Endometrium (tissue), 2 donors: ENCODE data around the gene TRABD.

Experiments
- FAIRE-seq: peaks from 2 replicates; lab custom pipeline; 2012; peaks lifted over from hg19 to GRCh38; lab: Jason Lieb, UNC
- donor health status: control.
- donor health status: control.

The TRABD gene

GRCh38 chr22:50219800-50220602 lies 34.3 kb downstream of the TRABD start:
- no peak for FAIRE-seq

DNA sequence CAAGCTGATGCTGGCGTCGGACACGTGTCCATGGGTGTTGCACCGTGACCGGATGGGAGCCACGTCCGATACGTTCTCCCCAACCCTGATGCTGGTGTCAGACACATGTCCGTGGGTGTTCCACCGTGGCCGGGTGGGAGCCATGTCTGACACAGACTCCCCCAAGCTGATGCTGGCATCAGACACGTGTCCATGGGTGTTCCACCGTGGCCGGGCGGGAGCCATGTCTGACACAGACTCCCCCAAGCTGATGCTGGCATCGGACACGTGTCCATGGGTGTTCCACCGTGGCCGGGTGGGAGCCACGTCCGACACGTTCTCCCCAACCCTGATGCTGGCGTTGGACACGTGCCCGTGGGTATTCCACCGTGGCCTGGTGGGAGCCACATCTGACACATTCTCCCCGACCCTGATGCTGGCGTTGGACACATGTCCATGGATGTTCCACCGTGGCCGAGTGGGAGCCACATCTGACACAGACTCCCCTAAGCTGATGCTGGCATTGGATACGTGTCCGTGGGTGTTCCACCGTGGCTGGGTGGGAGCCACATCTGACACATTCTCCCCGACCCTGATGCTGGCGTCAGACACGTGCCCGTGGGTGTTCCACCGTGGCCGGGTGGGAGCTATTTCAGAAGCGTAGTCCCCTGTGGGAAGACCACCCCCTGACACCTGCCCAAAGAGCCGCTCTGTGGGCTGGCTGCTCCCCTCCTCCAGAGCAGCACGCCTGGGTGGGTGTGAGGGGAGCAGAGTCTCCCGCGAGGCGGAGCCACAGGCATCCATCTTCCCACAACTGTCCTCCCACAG lies 35.1 kb downstream of the TRABD start:
- FAIRE-seq = no peak

- FAIRE-seq = no peak
Measured at GRCh38 chr22:50221410-50222300, 35.9 kb downstream of the TRABD start.

DNA sequence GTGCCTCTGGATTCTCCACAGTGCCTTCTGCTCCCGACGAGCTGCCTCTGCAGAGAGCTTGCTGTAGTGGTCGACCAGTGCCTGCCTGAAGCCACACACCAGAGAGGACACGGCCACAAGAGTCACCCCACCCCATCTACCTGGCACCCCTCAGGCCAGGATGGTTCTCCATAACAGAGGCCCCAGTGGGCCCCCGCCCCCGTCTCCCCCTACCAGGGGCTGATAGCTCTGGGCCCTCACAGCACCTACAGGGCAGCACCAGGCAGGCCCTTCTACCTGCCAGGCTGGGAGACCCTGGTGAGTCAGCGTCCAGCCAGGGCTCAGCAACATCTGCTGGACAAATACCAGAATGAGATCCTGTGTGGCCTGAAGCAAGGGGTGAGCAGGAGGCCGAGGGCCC lies 36.8 kb downstream of the TRABD start:
- no peak for FAIRE-seq

DNA sequence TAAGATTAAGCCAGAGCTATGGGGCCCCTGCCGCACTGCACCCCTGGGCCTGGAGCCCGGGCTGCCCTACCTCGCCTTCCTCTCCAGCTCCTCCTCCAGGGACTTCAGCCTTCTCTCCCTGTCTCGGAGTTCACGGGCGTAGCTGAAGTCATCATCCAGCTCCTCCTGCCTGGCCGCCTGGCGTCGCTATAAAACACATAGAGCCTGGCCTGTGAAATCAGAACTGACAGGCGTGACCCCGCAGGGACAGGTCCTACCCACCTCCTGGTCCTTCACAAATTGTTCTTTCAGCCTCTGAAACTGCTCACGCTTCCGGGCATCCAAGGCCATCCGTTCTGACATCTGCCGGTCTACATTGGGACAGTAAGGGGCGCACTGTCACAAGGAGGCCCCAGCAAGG lies 38.4 kb downstream of the TRABD start:
- FAIRE-seq = no peak

- no peak for FAIRE-seq
Measured at GRCh38 chr22:50225200-50225969, 39.7 kb downstream of the TRABD start.

DNA sequence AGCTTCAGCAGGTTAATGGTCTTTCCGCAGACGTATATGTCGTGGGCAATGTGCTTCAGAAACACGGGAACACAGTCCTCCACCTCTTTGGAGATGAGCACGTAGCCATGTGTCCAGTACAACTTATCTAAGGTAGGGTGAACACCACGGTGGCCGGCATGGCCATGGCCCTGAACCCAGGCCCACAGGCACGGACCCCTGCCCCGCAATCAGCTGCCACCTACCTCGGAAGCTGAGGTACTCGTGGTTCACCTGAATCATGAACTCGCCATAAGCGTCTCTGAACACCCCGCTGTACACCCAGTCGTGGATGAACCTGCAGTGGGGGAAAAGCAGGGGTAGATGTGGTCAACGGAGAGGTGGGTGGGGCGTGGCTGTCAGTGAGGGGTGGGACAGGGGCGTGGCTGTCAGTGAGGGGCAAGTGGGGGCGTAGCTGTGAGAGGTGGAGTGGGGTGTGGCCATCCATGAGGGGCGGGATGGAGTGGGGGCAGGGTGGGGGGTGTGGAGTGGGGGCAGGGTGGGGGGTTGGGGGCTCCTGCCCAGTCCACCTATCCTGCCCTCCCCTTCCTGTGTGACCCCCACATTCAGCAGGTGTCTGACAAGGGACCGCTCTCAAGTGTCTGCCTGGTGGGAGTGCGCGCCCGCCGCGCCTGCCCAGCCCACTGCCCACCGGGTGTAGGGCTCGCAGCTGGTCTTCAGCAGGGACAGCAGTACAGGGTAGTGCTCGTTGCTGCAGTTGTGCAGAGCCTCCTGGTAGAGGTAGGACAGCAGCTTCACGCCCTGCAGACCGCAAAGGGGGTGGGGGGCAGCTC lies 40.6 kb downstream of the TRABD start:
- no peak for FAIRE-seq

- FAIRE-seq = no peak
Measured at GRCh38 chr22:50226875-50227165, 41.1 kb downstream of the TRABD start.

- FAIRE-seq = no peak
Measured at GRCh38 chr22:50227579-50228215, 42.0 kb downstream of the TRABD start.

GRCh38 chr22:50228366-50228765 lies 42.7 kb downstream of the TRABD start:
- no peak for FAIRE-seq

- no peak for FAIRE-seq
Measured at GRCh38 chr22:50229370-50229769, 43.7 kb downstream of the TRABD start.

DNA sequence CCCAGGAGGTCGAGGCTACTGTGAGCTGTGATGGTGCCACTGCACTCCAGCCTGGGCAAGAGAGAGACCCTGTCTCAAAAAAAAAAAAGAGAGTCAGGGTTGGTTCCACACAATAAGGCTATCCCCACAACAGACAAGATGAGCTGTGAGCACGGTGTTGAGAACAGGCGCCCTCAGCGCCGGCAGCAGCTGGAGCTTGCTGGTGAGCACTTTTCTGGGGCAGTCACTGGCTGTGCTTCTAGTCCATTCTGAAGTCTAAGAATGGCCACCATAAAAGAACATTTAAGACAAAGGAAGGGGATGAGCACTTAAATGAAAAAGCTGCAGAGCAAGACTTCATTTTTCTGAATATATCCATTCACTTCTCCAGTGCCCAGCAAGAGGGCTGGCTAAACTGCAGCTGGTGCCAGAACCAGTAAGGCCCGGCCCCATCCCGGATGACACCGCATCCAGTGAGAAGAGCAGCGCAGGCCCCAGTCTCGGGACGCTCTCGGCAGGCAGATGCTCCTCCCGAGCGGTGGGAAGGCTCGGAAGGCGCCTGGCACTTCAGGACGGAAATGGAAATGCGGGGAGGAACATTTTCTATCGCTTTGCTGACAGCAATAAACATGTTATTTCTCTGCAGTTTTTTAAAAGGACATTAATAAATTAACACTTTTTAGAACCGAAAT lies 46.9 kb downstream of the TRABD start:
- no peak for FAIRE-seq

DNA sequence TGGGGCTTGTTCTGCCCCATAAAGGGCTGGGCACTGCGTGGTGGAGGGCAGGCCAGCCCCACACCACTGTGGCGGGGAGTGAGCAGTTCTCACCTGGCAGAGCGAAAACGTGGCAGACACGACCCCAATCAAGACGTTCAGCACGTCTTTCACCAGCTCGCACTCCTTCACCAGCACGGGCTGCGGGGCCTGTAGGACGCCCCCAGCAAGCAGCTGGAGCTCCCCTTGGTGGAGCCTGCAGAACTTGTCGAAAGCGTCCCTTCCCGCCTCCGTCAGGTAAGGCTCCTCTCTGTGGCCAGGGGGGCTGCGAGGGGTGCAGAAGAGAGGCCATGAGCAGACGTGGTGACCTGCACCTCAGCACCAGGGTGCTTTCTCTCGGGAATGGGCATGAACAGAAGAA lies 47.5 kb downstream of the TRABD start:
- FAIRE-seq = no peak

DNA sequence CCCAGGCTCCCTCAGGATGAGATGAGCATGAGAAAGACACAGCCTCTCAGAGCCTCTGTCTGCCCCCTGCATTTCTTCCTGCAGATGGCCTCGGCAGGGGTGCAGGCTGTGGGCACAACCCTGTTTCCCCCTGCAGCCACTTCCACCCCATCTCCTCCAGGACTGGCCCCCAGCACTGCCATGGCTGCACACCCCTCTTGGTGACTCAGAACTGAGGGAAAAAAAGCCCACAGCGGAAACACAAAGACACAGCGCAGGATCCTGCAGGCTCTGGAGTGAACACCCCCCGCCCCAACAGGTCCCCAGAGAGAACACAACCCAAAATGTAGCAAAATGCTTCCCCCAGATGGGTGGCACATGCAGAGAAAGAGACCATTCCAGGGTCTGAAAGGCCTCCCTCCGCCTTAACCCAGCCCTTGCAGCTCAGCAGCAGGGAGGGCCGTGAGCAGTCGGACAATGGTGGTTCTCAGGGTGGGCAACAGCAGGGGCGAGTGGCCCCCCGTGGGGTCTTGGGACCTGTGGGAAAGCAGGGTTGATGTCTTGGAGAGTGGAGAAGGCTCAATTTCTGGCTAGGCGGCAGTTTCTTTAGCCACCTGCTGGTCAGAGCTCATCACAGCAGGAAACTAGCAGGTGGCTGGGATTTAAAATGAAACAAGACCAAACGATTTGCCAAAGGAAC lies 51.2 kb downstream of the TRABD start:
- no peak for FAIRE-seq

GRCh38 chr22:50238755-50239154 lies 53.0 kb downstream of the TRABD start:
- no peak for FAIRE-seq

GRCh38 chr22:50242406-50242949 lies 56.8 kb downstream of the TRABD start:
- no peak for FAIRE-seq

DNA sequence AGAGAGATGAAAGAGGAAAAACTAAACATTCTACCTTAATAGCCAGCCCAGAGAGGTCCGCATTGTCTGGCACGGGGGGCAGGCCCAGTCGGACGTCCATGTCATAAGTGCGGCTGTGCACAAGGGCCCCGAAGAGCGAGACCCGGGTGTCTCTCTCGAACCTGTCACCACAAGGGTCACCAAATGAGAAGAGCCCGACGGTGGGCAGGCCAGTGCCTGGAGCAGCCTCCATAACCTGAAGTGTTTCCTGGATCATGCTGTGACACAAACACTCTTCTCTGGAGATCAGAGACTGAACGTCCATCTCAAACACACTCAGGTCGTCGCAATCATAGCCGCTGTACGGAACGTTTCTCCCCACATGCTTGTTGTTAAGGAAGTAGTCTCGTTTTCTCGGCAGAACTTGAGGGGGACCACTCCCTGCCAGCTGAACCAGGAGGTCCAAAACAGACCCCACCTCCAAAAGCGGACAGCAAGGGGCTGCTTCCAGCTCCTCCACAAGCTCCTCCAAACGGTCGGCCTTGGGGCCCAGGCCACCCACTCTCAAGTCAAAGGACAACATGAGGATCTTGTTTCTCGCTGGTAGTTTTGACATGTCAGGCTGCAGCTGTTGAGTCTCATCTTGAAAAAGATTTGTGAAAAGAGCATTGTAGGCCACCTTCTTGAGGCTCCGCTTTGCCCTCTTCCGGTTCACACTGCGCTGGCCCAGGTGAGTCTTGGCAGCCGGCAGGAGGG lies 58.1 kb downstream of the TRABD start:
- no peak for FAIRE-seq
